ENCODE measurements around the gene ACOX3.

- TF ChIP-seq CTCF (conservative IDR thresholded peaks at IDR 0.05; ENCODE audit: low read length) (no peak), EZH2phosphoT487 (IDR thresholded peaks at IDR 0.05; ENCODE audit: borderline replicate concordance, low read depth, low read length) (no peak)
Measured at GRCh38 chr4:8321220-8321619, 119.3 kb downstream of the ACOX3 start.

All from OCI-LY7 (cell line).